Activated naive CD4-positive, alpha-beta T cell (primary cell): ENCODE results near the gene SEPTIN1.
"Not testable (repeated sequence)": the region's sequence is repeated elsewhere in the genome, so short reads cannot be mapped to it uniquely, and the experiment has no call there.

Experiments used
- DNase-seq, 4 experiments: peaks; one replicate each; lab custom pipeline; 2025; lab: John Stamatoyannopoulos, UW

The SEPTIN1 gene

GRCh38 chr16:30341971-30342370 lies 40.4 kb downstream of the SEPTIN1 start:
- DNase-seq = not testable (repeated sequence)

- DNase-seq = no peak
Measured at GRCh38 chr16:30340621-30341020, 41.7 kb downstream of the SEPTIN1 start.

GRCh38 chr16:30338715-30339114 lies 43.6 kb downstream of the SEPTIN1 start:
- DNase-seq = not testable (repeated sequence)

- DNase-seq = not testable (repeated sequence)
Measured at GRCh38 chr16:30337964-30338357, 44.4 kb downstream of the SEPTIN1 start.

GRCh38 chr16:30335598-30336474 lies 46.5 kb downstream of the SEPTIN1 start:
- no peak for DNase-seq

GRCh38 chr16:30335028-30335597 lies 47.2 kb downstream of the SEPTIN1 start:
- DNase-seq = peak in 3 of 4 experiments; percentile 58 to 76 (median 60)

- DNase-seq = peak; percentile 34 to 81 (median 44)
Measured at GRCh38 chr16:30334473-30334989, 47.8 kb downstream of the SEPTIN1 start.
